GM18858 (cell line): ENCODE measurements around the gene CYB561D1.
A peak's percentile ranks its signal among the peaks of the same experiment; 100 is the strongest.

Experiments
- ATAC-seq: cut with Tn5 transposase; IDR thresholded peaks from one replicate; pipeline ENCODE4 v1.9.1; 2021; ENCODE audit not compliant: unreplicated experiment

Gene CYB561D1

DNA sequence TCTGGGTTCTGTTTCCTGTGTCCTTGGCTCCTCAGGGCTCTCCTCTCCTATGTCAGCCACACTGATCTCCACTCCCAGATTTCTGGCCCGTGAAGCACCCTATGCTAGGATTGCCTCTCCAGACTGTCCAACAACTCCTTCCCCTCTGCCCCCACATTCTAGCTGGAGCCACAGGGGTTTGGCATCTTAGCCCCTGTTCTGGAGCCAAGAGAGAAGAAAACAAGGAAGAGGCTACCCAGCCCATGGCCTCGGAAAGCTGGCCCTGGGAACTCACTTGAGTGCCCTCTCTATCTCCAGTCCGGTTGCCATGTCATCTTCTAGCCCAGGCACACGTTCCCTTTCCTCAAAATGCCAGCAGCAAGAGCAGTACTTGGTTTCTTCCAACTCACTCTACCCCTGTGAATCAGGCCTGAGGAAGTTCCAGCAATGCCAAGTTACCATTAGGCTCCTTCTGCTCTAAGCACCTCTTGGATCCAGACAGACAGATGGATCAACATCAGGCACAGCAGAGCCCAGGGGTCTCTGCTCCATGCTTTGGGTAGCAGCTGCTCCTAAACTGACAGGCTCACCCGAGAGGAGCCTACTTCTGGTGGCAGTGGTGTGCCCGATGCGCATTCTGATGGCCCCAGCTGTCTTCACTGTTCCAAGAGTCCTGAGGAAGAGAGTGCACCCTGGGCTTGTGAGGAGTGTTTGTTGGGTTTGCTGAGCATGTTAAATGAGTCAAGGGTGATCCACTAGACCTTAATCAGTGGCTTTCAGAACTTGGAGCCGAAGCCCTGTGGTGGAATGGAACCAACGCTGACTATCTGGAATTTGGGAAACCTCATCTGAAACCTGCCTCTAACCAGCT is 34.2 kb downstream of the CYB561D1 start:
- no peak for ATAC-seq

DNA sequence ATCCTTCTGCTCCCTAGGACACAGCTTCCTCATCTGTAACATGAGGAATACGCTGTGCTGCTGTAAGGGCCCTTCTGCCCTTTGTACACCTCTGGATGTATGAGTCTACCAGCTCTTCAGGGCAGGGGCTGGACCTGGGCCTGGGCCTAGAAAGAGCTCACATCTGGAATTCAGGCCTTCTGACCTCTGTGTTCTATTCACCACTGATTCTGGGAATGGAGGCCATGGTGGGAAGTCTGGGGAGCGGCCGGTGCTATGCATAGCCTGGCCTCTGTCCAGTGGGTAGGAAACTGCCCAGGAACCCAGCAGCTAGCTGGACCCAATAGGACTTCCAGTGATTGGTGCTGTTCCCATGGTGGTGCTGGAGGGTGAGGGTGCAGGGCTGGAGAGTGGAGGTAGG is 34.8 kb downstream of the CYB561D1 start:
- no peak for ATAC-seq

DNA sequence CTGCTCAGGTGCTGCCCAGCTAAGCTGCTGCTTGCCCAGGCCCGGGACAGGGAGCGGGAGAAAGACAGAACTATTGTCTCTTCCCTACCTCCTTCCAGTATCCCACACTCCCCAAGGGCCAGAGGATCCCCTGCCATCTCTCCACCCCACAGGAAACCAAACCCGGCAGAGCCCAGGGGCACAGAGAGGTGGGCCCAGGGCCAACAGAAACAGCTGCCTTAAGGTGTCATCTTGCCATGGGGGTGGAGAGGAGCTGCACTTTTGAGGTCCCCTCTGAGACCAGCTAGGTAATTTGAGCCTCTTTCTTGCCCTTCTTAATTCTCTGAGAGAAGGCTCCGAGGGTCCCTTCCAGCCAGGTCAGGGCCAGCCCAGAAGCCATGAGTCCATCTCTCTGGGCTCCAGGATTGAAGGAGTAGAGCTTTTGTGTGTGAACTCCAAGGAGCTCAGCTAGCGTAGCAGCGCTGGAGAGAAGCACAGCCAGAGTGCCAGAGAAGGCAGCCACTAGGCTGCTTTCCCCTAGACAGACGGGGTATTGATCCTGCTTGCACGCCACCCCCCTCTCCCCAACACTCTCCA is 36.1 kb downstream of the CYB561D1 start:
- no peak for ATAC-seq

DNA sequence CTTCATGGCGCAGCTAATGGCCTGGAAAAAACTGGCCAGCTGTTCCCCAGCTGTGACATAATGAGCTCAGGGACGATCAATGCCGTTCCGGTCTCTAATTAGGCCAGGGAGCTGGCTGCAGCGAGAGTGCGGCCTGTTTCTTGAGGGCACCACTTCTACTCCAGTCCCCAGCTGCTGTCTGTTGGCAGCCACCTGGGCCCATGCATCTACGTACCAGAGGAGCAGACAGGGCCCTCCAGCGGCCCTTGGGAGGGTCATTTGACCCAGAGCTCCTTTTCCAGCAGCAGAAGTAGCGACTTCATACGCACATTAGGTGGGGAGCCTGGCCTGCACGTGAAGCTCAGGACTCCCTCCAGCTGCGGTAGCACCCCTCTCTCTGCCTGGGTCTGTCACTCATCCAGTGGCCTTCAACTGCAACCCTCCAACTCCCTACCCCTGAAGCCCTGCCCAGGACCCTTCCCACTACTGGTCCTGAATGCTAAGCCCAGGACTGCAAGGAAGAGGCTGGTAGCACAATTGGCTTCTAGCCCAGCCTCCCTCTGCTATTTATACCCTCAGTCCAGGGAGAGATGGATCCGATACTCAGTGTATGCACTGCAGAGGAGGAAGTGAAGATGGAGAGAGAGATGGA is 36.7 kb downstream of the CYB561D1 start:
- ATAC-seq: no peak

DNA sequence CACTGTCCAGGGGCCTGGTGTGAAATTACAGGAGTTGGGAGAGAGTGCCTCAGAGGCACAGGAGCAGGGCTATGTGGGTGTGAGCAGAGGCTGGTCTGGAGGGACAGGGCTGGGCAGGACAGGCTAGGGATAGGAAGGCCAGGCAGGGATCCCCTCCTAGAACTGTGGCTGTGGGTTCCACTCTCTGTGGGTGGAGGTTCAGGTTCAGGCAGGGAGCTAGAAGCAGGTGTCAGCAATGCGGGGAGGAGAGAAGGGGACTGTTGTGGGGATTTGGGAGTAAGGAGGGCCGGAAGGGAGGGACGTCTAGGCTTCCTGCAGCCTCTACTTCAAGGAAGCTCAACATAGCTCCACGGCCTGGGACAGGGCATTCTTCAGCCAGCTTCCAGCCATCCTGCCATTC is 37.5 kb downstream of the CYB561D1 start:
- no peak for ATAC-seq

DNA sequence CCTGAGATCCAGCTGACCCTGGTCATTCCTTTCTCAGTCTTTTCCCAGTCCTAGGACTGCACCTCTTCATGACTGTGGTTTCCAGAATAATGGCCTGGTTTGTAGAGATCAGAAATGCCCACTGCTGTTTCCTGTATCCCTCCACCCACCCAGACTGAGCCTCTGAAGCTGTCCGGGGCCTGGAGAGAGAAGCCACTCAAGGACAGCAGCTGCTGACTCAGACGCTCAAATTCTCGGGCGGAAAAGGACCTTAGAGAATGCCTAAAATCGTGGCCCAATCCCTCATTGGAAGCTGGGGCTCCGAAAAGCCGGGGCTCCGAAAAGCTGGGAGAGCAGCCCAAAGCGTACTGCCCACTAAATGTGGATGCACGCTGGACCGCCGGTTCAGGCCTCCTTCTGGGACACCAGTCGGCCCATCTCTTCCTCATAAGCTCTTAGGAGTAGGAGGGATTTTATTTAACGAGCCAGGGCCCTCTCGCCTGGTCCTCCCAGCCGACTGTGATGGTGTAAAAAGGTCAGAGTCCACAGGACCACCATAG is 38.0 kb downstream of the CYB561D1 start:
- ATAC-seq: no peak

DNA sequence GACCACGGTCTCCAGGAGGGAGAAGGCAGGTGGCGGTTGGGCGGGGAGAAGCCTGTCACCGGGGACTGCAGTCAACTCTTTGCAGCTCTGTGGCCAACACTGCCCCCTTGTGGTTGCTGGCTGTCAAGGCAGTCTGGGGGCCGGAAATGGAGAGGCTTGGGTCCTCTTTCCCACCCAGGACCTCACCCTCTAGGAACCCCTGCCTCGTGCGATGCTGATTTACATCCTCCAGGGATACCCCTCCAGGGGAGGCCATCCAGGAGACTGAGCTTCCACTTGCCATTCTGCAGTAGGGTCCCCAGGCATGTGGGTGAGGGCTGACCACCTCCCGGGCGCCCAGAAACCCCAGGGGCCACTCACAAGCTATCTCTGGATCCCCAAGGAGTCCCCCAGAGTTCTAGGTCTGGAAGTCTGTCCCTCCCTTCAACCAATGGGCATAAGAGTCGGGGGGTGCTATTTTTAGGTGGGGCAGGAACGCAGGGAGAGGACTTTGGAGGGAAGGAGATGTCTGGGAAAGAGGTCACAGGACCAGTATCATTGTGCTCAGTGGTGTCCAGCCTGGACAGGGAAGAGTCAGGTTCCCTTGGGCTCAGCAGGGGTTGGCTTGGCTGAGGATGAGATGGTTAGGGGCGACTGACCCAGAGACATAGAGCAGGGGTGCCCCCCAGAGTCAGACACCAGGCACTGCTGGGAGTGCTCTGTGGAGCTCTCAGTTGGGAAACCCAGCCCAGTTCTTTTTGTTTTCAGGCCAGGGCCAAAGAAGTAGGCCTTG is 38.7 kb downstream of the CYB561D1 start:
- ATAC-seq: peak; percentile 62

DNA sequence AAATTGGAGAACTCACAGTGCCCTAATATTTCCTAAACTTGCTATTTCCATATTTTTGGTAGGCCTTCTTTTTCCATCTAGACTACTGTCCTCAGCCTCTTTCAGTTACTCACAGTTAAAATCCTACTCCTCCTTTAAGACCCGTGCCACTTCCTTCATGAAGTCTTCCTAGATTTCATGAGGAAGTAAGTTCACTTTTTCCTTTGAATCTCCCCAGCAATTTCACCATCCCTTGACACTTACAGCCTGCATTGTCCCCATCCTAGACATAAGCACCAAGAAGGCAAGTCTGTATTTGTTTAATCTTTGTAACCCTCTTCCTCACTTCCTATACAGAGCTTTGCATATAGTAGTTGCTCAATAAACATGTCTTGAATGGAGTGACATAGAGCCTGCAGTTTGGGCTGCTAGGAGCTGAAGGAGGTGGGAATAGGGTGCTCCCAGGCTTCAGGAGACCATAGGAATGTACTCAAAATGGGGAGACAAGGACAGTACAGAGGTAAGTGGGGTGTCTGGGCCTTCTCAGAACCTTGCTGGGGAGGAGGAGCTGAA is 40.5 kb downstream of the CYB561D1 start:
- no peak for ATAC-seq

DNA sequence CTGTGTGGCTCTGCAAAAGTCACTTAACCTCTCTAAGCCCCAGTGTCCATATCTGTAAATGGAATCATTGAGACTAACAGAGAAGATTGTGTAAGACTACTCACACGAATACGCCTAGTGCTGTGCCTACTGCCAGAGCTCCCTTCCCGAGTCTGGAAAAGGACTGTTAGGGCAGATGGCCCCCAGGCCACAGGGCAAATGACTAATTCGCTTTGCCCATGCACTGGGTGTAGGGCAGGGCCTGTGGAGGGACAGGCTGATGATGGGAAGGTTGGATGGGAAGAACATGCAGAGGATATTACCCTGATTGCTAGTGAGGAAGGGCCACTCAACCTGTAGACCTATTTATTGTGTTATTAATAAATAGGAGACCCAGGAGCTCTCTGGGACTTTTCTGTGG is 41.6 kb downstream of the CYB561D1 start:
- no peak for ATAC-seq

DNA sequence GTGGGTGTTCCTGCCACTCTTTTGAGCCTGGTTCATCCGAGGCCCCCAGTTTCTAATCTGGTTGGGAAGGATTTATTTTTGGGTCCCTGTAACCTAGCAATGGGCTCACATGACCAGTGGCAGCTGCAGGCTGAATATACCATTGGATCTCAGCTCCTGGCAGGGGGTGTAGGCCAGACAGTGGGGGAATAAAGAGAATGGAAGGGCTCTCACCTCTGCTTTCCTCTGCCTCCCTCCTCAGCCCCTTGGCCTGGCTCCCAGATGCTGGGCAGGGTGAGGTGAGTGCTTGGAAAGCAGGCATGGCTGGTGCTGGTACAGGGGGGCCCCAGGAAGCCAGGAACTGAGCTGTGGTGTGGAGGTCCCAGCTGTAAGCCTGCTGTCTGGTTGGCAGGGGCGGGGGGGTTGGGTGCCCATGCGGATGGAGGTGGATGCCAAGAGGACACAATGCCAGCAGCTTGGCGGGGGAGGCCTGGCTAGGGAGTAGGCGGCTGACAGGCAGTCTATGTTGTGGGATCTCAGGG is 42.1 kb downstream of the CYB561D1 start:
- ATAC-seq: no peak

DNA sequence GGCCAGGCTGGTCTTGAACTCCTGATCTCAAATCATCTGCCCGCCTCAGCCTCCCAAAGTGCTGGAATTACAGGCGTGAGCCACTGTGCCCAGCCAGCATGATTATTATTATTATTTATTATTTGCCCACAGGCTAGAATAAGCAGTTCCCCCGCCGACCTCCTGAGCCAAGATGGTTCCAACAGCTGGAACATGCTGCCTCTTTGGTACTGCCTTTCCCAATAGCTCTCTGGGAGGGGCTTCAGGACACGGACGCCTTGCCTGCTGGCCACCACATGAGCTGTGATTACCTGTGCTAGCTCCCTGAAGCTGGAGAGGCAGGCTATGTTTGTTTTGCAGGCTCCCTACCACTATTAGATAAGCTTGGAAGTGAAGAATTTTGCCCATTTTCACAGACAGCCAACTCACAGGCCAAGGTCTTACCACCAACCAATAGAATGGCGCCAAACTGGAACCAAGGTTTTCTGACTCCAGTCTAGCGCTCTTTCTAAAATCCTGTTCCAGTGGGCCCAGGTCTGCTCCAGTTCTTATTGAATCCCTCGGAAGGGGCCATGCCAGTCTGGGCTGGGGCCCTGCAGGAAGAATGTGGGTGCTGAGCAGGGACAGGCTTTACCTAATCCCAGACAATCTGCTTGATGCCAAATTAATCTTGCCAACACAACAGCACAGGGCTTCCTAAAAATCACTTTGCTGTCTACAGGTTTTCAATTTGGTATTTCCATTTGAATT is 43.7 kb downstream of the CYB561D1 start:
- no peak for ATAC-seq

DNA sequence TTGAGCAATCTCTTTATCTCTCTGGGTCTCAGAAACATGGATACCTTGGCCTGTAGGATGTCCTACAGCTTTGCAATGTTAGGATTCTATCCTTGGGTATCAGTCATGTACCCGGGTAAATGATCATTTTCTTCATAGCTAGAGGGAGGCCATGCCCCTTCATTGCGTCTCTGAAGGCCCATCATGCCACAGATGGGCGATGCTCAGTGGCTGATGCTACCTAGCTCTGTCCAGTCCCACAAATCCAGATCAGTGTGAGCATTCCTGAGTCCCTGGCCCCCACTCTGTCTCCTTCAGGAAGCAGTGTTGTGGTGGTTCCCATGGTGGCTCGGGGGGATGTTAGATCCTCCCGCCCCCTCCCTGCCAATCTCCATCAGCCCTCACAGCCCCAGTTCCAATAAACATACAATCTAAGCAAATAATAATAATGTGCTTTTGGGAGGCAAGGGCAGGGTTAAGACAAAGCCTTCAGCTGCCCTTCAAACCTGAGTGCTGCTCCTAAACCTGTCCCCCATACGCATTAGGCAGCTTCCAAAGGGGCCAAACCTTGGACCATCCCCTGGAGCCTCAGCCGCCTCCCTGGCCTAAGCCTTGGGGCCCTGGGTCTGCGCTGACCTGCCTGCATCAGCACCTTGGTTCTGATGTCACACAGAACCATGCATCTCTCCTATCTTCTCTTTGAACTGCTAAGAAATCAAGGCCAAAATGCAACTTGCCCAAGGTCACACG is 45.1 kb downstream of the CYB561D1 start:
- ATAC-seq: no peak

DNA sequence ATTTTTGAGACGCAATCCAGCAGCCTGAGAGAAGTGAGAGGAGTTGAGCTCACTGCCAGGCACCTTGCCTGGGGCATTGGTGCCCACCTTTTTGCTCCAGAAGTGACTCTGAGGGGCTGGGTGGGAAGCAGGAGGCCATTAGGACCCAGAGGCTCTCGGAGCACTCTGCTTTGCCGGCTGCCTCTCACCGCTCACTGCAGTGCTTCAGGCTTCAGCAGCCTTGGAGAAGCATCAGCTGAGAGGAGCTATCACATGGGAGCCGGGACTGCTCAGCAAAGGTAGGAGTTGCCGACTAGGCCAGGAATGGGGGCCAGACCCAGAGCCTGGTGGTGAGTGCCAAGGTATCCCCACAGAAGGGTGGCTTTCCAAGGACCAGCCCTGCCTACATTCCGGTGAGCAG is 45.8 kb downstream of the CYB561D1 start, which contains the start of gene GPR61:
Gene GPR61 (plus strand): TSS at position 197 of the 400 bp plus-strand sequence. CDS start 3,151 bp downstream, outside the sequence.
- no peak for ATAC-seq

DNA sequence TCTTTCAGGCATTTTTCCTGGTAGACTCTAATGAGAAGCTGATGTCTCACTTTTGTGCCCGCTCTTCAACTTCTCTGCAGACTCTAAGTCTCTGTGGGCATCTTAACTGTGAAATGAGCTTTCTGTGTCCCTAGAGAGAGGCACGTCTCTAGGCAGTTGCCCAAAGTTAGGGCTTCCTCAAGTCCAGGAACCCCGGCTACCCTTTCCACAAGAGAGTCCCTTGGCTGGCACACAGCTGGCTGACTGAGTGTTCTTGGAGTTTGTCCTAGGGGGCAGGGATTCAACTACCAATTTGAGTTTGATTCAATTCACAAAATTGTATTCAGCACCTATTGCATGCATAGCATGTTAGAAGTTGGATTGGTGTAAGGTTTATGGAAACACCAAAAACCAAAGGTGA is 47.2 kb downstream of the CYB561D1 start:
- no peak for ATAC-seq

DNA sequence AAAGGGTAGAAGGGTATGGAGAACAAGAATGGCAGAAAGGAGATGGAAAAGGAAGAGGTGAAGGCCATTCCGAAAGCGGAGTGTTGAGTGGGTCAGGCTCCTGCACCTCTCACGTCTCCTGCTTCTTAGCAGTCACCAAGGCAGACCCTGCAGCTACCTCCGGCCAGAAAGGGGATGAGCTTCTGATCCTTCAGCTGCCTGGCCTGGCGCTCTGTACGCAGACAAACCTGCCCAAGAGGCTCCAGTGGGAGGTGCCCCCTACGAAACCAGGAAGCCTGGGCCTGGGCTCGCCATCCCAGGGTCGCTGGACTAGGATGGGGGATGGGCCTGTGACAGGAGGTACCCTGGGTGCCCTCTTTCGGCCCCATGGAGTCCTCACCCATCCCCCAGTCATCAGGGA is 48.8 kb downstream of the CYB561D1 start:
- no peak for ATAC-seq

DNA sequence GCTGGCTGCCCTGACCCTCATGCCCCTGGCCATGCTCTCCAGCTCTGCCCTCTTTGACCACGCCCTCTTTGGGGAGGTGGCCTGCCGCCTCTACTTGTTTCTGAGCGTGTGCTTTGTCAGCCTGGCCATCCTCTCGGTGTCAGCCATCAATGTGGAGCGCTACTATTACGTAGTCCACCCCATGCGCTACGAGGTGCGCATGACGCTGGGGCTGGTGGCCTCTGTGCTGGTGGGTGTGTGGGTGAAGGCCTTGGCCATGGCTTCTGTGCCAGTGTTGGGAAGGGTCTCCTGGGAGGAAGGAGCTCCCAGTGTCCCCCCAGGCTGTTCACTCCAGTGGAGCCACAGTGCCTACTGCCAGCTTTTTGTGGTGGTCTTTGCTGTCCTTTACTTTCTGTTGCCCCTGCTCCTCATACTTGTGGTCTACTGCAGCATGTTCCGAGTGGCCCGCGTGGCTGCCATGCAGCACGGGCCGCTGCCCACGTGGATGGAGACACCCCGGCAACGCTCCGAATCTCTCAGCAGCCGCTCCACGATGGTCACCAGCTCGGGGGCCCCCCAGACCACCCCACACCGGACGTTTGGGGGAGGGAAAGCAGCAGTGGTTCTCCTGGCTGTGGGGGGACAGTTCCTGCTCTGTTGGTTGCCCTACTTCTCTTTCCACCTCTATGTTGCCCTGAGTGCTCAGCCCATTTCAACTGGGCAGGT is 49.5 kb downstream of the CYB561D1 start:
- ATAC-seq: no peak

DNA sequence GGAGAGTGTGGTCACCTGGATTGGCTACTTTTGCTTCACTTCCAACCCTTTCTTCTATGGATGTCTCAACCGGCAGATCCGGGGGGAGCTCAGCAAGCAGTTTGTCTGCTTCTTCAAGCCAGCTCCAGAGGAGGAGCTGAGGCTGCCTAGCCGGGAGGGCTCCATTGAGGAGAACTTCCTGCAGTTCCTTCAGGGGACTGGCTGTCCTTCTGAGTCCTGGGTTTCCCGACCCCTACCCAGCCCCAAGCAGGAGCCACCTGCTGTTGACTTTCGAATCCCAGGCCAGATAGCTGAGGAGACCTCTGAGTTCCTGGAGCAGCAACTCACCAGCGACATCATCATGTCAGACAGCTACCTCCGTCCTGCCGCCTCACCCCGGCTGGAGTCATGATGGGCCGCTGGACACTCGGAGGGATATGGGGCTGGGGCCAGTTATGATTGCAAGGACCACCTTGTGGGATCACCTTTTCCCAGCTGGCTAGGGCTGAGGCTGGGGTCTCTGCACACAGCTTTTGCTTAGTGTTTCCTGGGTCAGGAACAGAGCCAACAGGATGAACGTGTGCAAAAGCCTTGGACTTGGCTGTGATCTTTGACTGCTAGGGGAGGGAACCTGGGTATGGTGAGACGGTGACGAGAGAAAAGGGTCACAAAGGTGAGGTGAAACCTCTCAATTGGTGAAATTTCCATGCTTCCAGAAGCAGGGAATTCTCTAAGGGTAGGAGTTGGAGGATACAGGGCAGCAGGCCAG is 50.3 kb downstream of the CYB561D1 start:
- ATAC-seq: no peak
